H1 (cell line): ENCODE results near the gene IGLON5. TPM values are rescaled to one million over a fixed set of nuclear protein-coding genes. Genes with fewer than 3 reads are reported as not detected.

Experiments
- CTCF ChIA-PET: fragments of 300-600 bp; sonication (Branson Sonifier 250); formaldehyde crosslinking; loops from one replicate; lab custom pipeline; 2021; ENCODE audit not compliant: partially characterized antibody; lab: Charles Lee
- POLR2A ChIA-PET: fragments of 300-600 bp; sonication (Branson Sonifier 250); formaldehyde crosslinking; loops from one replicate; lab custom pipeline; 2021; ENCODE audit warnings: inconsistent platforms; ENCODE audit not compliant: partially characterized antibody; lab: Charles Lee
- DNase-seq, 2 experiments: peaks; one replicate each; pipeline versions ENCODE4 v3.0.0 to v3.0.0-alpha.2; 2010 to 2022; ENCODE audit warnings: low spot score in 2 of 2, low read depth in 1 of 2, mixed read lengths in 1 of 2
- FAIRE-seq: peaks from 2 replicates; lab custom pipeline; 2011; peaks lifted over from hg19 to GRCh38; lab: Jason Lieb, UNC
- H2AFZ ChIP-seq: 2 replicates; pipeline ENCODE4 v1.8.1; 2012; ENCODE audit warnings: low read length, inconsistent platforms
- H2AK5ac ChIP-seq: 2 replicates; pipeline ENCODE4 v1.6.1; 2013; ENCODE audit warnings: low read depth, low read length
- H2BK120ac ChIP-seq: replicated peaks from 2 replicates; pipeline ENCODE3; 2013; ENCODE audit warnings: low read depth, low read length, inconsistent platforms
- H2BK12ac ChIP-seq: 2 replicates; pipeline ENCODE4 v1.6.1; 2013; ENCODE audit warnings: low read depth, low read length
- H2BK15ac ChIP-seq: 2 replicates; pipeline ENCODE4 v1.6.1; 2013; ENCODE audit warnings: low read length
- H2BK20ac ChIP-seq: 2 replicates; pipeline ENCODE4 v1.6.1; 2013; ENCODE audit warnings: low read length
- H2BK5ac ChIP-seq: 2 replicates; pipeline ENCODE4 v1.6.1; 2013; ENCODE audit warnings: low read depth, low read length
- H3K14ac ChIP-seq: 2 replicates; pipeline ENCODE4 v1.6.1; 2013; ENCODE audit warnings: inconsistent platforms; ENCODE audit not compliant: insufficient read length
- H3K18ac ChIP-seq: 2 replicates; pipeline ENCODE4 v1.6.1; 2013; ENCODE audit warnings: low read length; ENCODE audit errors: extremely low read depth
- H3K23ac ChIP-seq: 2 replicates; pipeline ENCODE4 v1.6.1; 2013; ENCODE audit warnings: inconsistent platforms; ENCODE audit not compliant: insufficient read length
- H3K23me2 ChIP-seq: 2 replicates; pipeline ENCODE4 v1.6.1; 2013; ENCODE audit warnings: low read depth, low read length
- H3K27ac ChIP-seq: 2 replicates; pipeline ENCODE4 v1.6.1; 2011; ENCODE audit warnings: low read depth, low read length, inconsistent platforms
- H3K27me3 ChIP-seq, 4 experiments: replicated peaks in 1 of 4; 1 replicate in 1 of 4; 2 replicates in 3 of 4; pipeline versions ENCODE4 v1.6.1 to v1.8.1; 2011 to 2013; ENCODE audit warnings: low read length in 3 of 4, mild to moderate bottlenecking in 3 of 4, inconsistent platforms in 2 of 4, mixed read lengths in 2 of 4, moderate library complexity in 1 of 4; ENCODE audit not compliant: control insufficient read depth in 3 of 4, insufficient read depth in 3 of 4; ENCODE audit errors: extremely low read depth in 1 of 4
- H3K36me3 ChIP-seq, 4 experiments: 2 replicates each; pipeline versions ENCODE4 v1.6.1 to v1.8.1; 2011 to 2013; ENCODE audit warnings: mild to moderate bottlenecking in 4 of 4, low read length in 3 of 4, moderate library complexity in 2 of 4, control low read depth in 1 of 4, inconsistent platforms in 1 of 4; ENCODE audit not compliant: insufficient read depth in 4 of 4, control insufficient read depth in 2 of 4
- H3K4ac ChIP-seq: replicated peaks from 2 replicates; pipeline ENCODE3; 2013; ENCODE audit warnings: low read length, low read depth, mixed read lengths, inconsistent platforms; ENCODE audit not compliant: insufficient read length
- H3K4me1 ChIP-seq, 4 experiments: replicated peaks in 1 of 4; 1 replicate in 1 of 4; 2 replicates in 3 of 4; pipeline versions ENCODE4 v1.6.1 to v1.8.1; 2011 to 2013; ENCODE audit warnings: low read length in 3 of 4, inconsistent platforms in 2 of 4, mixed read lengths in 1 of 4; ENCODE audit not compliant: insufficient read depth in 4 of 4, control insufficient read depth in 3 of 4
- H3K4me2 ChIP-seq, 2 experiments: 2 replicates each; pipeline versions ENCODE4 v1.6.1 to v1.8.1; 2011 to 2013; ENCODE audit warnings: low read depth in 2 of 2, low read length in 2 of 2, control low read depth in 1 of 2, inconsistent platforms in 1 of 2, mild to moderate bottlenecking in 1 of 2; ENCODE audit not compliant: insufficient read depth in 1 of 2
- H3K4me3 ChIP-seq, 4 experiments: fragments of 200-600, 300-600 bp in 1 of 4; sonication (generic), shearing (Covaris generic), sonication (Bioruptor Twin) in 1 of 4; 2 replicates each; pipeline versions ENCODE4 v1.5.1 to v1.8.1; 2011 to 2016; ENCODE audit warnings: low read length in 4 of 4, low read depth in 3 of 4, control low read depth in 2 of 4, inconsistent platforms in 2 of 4, mild to moderate bottlenecking in 2 of 4, mixed read lengths in 1 of 4, moderate library complexity in 1 of 4; ENCODE audit not compliant: insufficient read depth in 2 of 4; ENCODE audit errors: extremely low read depth in 1 of 4
- H3K56ac ChIP-seq: replicated peaks from 2 replicates; pipeline ENCODE3; 2013; ENCODE audit warnings: low read depth, mild to moderate bottlenecking, mixed read lengths, low read length, inconsistent platforms; ENCODE audit not compliant: insufficient read length
- H3K79me1 ChIP-seq: 2 replicates; pipeline ENCODE4 v1.6.1; 2013; ENCODE audit warnings: low read depth, low read length, control low read depth
- H3K79me2 ChIP-seq, 2 experiments: 2 replicates each; pipeline versions ENCODE4 v1.6.1 to v1.8.1; 2012 to 2013; ENCODE audit warnings: low read length in 2 of 2, mild to moderate bottlenecking in 2 of 2, inconsistent platforms in 1 of 2; ENCODE audit not compliant: insufficient read depth in 2 of 2, control insufficient read depth in 1 of 2
- H3K9ac ChIP-seq, 4 experiments: replicated peaks in 1 of 4; 1 replicate in 1 of 4; 2 replicates in 3 of 4; pipeline versions ENCODE4 v1.6.1 to v1.8.1; 2011 to 2013; ENCODE audit warnings: low read depth in 3 of 4, low read length in 3 of 4, control low read depth in 2 of 4, mild to moderate bottlenecking in 2 of 4, moderate library complexity in 2 of 4, inconsistent platforms in 1 of 4; ENCODE audit errors: extremely low read depth in 1 of 4
- H3K9me3 ChIP-seq, 2 experiments: 2 replicates each; pipeline versions ENCODE4 v1.6.1 to v1.8.1; 2012 to 2013; ENCODE audit warnings: mild to moderate bottlenecking in 2 of 2, moderate library complexity in 2 of 2, control low read depth in 1 of 2, inconsistent platforms in 1 of 2, low read depth in 1 of 2, low read length in 1 of 2, mixed read lengths in 1 of 2; ENCODE audit not compliant: insufficient read depth in 2 of 2
- H4K20me1 ChIP-seq, 2 experiments: replicated peaks in 1 of 2; 2 replicates each; pipeline versions ENCODE3 to v1.8.1; 2011 to 2013; ENCODE audit warnings: inconsistent platforms in 2 of 2, low read length in 2 of 2, mild to moderate bottlenecking in 1 of 2; ENCODE audit not compliant: insufficient read depth in 2 of 2, control insufficient read depth in 1 of 2
- H4K5ac ChIP-seq: 2 replicates; pipeline ENCODE4 v1.6.1; 2013; ENCODE audit warnings: low read length, low read depth, mixed read lengths, inconsistent platforms; ENCODE audit not compliant: insufficient read length
- H4K8ac ChIP-seq: 2 replicates; pipeline ENCODE4 v1.8.0; 2013; ENCODE audit warnings: mild to moderate bottlenecking, moderate library complexity, low read length, inconsistent platforms; ENCODE audit not compliant: insufficient read depth; ENCODE audit errors: extremely low read depth
- H4K91ac ChIP-seq: replicated peaks from 2 replicates; pipeline ENCODE3; 2013; ENCODE audit warnings: low read length, mixed read lengths, inconsistent platforms; ENCODE audit not compliant: insufficient read length
- BACH1 ChIP-seq: IDR thresholded peaks from 2 replicates; pipeline ENCODE4 v1.6.1; 2012; ENCODE audit warnings: low read length, improper control_type of control experiment
- EP300 ChIP-seq, 2 experiments: IDR thresholded peaks; 1 replicate in 1 of 2; 2 replicates in 1 of 2; pipeline ENCODE4 v1.6.1; 2011 to 2012; ENCODE audit warnings: low read depth in 2 of 2, low read length in 2 of 2, mild to moderate bottlenecking in 2 of 2, borderline replicate concordance in 1 of 2, inconsistent platforms in 1 of 2, moderate library complexity in 1 of 2
- JUND ChIP-seq: IDR thresholded peaks from 2 replicates; pipeline ENCODE4 v1.6.1; 2011; ENCODE audit warnings: mild to moderate bottlenecking, improper control_type of control experiment, low read length
- PHF8 ChIP-seq: fragments of 200-600 bp; sonication (generic); conservative IDR thresholded peaks from 2 replicates; pipeline ENCODE4 v1.7.1; 2012; ENCODE audit warnings: low read depth, mild to moderate bottlenecking, inconsistent platforms, low read length, moderate library complexity
- POU5F1 ChIP-seq: IDR thresholded peaks from 2 replicates; pipeline ENCODE4 v1.6.1; 2011; ENCODE audit warnings: low read depth, mild to moderate bottlenecking, low read length, moderate library complexity
- RBBP5 ChIP-seq: IDR thresholded peaks from 2 replicates; pipeline ENCODE4 v1.7.1; 2012; ENCODE audit warnings: low read depth, mild to moderate bottlenecking, inconsistent platforms, low read length, moderate library complexity, borderline replicate concordance
- RXRA ChIP-seq: IDR thresholded peaks from 2 replicates; pipeline ENCODE4 v1.6.1; 2011; ENCODE audit warnings: low read depth, mild to moderate bottlenecking, low read length, moderate library complexity; ENCODE audit not compliant: insufficient read depth
- SP4 ChIP-seq: IDR thresholded peaks from 2 replicates; pipeline ENCODE4 v1.6.1; 2012; ENCODE audit warnings: low read length, inconsistent platforms
- TCF12 ChIP-seq: IDR thresholded peaks from 2 replicates; pipeline ENCODE4 v1.6.1; 2011; ENCODE audit warnings: low read depth, mild to moderate bottlenecking, low read length
- WGBS, 2 experiments: shearing (Covaris generic) in 1 of 2; methylation state at CpG; one replicate each; pipeline versions ENCODE4 v1.1.6 to v1.1.7; 2013 to 2015; ENCODE audit warnings: low lambda C conversion rate in 2 of 2, mixed read lengths in 2 of 2, inconsistent platforms in 1 of 2, low coverage in 1 of 2, missing lambda C conversion rate in 1 of 2; ENCODE audit not compliant: insufficient replicate concordance in 2 of 2, insufficient coverage in 1 of 2, insufficient read length in 1 of 2; ENCODE audit errors: extremely low coverage in 1 of 2, missing lambda C conversion rate in 1 of 2; 5-methylcytosine and 5-hydroxymethylcytosine counted together
- polyA plus RNA-seq, 7 experiments: library from polyadenylated mRNA; depleted of rRNA in 3 of 7; stranded (reverse) in 5 of 7; unstranded in 2 of 7; fragments of >200 nt in 5 of 7; fragments of 200-250 nt in 2 of 7; gene quantifications; 1 replicate in 5 of 7; 2 replicates in 1 of 7; 4 replicates in 1 of 7; pipeline versions ENCODE4 v1.2.1 to v1.2.3, GENCODE V29; 2011 to 2013; ENCODE audit warnings: missing spikeins in 2 of 7, mixed read lengths in 2 of 7
- total RNA-seq: library from RNA; stranded (reverse); fragmentation: NEBNext Ultra II Directional; extraction: Animal tissue kit (Norgen Biotek cat#: 25700); gene quantifications from 2 replicates; pipeline ENCODE4 v1.2.1, GENCODE V29; 2021

IGLON5 gene
- total and polyA plus RNA-seq, 2 of the 8 experiments (the other 6 are each of a cell fraction or from before 2014, with no cell fraction given): 31.8 to 34.6 TPM

GRCh38 chr19:51357952-51358351 is 46.5 kb downstream of the IGLON5 start:
- H2AFZ ChIP-seq: no peak overlapping the region
- peaks cover 5 to 9% (median 7%) of the 10 kb centered on the region in 4 experiments for H3K4me1 ChIP-seq
- no peaks in the 10 kb centered on the region for H3K79me2 ChIP-seq
- H3K14ac ChIP-seq: no peak overlapping the region
- H3K27me3 ChIP-seq: no peaks in the 10 kb centered on the region
- H3K4ac ChIP-seq: no peak overlapping the region
- no peak overlapping the region for H3K56ac ChIP-seq
- H3K23me2 ChIP-seq: no peaks in the 10 kb centered on the region
- no peak overlapping the region for H3K18ac ChIP-seq
- H2AK5ac ChIP-seq: no peak overlapping the region
- H3K79me1 ChIP-seq: no peaks in the 10 kb centered on the region
- 91% methylated on average over 7 of the region's 7 CpGs; no CpG with 5 or more reads in 1 of the 2 experiments for WGBS, 2 experiments
- no peak overlapping the region for H2BK12ac ChIP-seq
- H3K36me3 ChIP-seq: no peaks in the 10 kb centered on the region
- H3K23ac ChIP-seq: no peak overlapping the region
- H4K8ac ChIP-seq: no peak overlapping the region
- no peak overlapping the region for H2BK5ac ChIP-seq
- H2BK120ac ChIP-seq: no peak overlapping the region
- H3K9me3 ChIP-seq: no peaks in the 10 kb centered on the region
- no peak overlapping the region for H2BK15ac ChIP-seq
- ChIA-PET CTCF (no interaction called here), POLR2A (no interaction called here)
- H3K4me2 ChIP-seq: no peak overlapping the region
- no peak for TF ChIP-seq EP300 (IDR thresholded peaks at IDR 0.05; ENCODE audit: borderline replicate concordance in 1 of 2, low read depth in 2 of 2, low read length in 2 of 2)
- TF ChIP-seq BACH1: no peak
- no peak for TF ChIP-seq RBBP5
- TF ChIP-seq POU5F1: no peak
- no peak for TF ChIP-seq TCF12
- no peak for TF ChIP-seq SP4
- no peak for TF ChIP-seq JUND
- no peak for TF ChIP-seq RXRA
- TF ChIP-seq PHF8: no peak
- H4K20me1 ChIP-seq: no peaks in the 10 kb centered on the region
- no peak overlapping the region for H3K9ac ChIP-seq
- no peak overlapping the region for H3K27ac ChIP-seq
- no peak for FAIRE-seq
- no peak for DNase-seq
- no peak overlapping the region for H4K91ac ChIP-seq
- H3K4me3 ChIP-seq: no peak overlapping the region
- no peak overlapping the region for H2BK20ac ChIP-seq
- no peak overlapping the region for H4K5ac ChIP-seq
